HEK293 (cell line): ENCODE results near the gene PIBF1.

Experiments
- GLI4 ChIP-seq: fragments of 450-650 bp; formaldehyde crosslinking; IDR thresholded peaks from 2 replicates; pipeline ENCODE4 v1.5.1; 2016; ENCODE audit warnings: missing biosample characterization, missing genetic modification characterization
- HOXA7 ChIP-seq: sonication (generic); formaldehyde crosslinking; IDR thresholded peaks from 2 replicates; pipeline ENCODE4 v1.8.1; 2022; ENCODE audit warnings: missing genetic modification reagents, borderline replicate concordance
- SCRT1 ChIP-seq: fragments of 450-650 bp; formaldehyde crosslinking; IDR thresholded peaks from 2 replicates; pipeline ENCODE4 v1.5.1; 2016; ENCODE audit warnings: missing biosample characterization, missing genetic modification characterization, borderline replicate concordance
- SP2 ChIP-seq: fragments of 450-650 bp; formaldehyde crosslinking; IDR thresholded peaks from 2 replicates; pipeline ENCODE4 v1.5.1; 2016; ENCODE audit warnings: missing biosample characterization, missing genetic modification characterization
- YY1 ChIP-seq: fragments of 450-650 bp; formaldehyde crosslinking; IDR thresholded peaks from 2 replicates; pipeline ENCODE4 v1.5.1; 2018; ENCODE audit warnings: missing biosample characterization, missing genetic modification characterization
- ZBTB17 ChIP-seq: fragments of 450-650 bp; formaldehyde crosslinking; IDR thresholded peaks from 2 replicates; pipeline ENCODE4 v1.5.1; 2016; ENCODE audit warnings: missing biosample characterization, missing genetic modification characterization
- ZBTB21 ChIP-seq: fragments of 450-650 bp; formaldehyde crosslinking; IDR thresholded peaks from 2 replicates; pipeline ENCODE4 v1.5.1; 2017; ENCODE audit warnings: missing biosample characterization, missing genetic modification characterization
- ZEB2 ChIP-seq: fragments of 450-650 bp; formaldehyde crosslinking; IDR thresholded peaks from 2 replicates; pipeline ENCODE4 v1.5.1; 2016; ENCODE audit warnings: missing biosample characterization, missing genetic modification characterization
- ZNF23 ChIP-seq: fragments of 450-650 bp; formaldehyde crosslinking; IDR thresholded peaks from 2 replicates; pipeline ENCODE4 v1.5.1; 2016; ENCODE audit warnings: missing biosample characterization, missing genetic modification characterization, borderline replicate concordance
- ZNF274 ChIP-seq, 2 experiments: fragments of 200-500 bp in 1 of 2; fragments of 450-650 bp in 1 of 2; sonication (Bioruptor generic) in 1 of 2; formaldehyde crosslinking in 1 of 2; IDR thresholded peaks; 2 replicates each; pipeline versions ENCODE4 v1.5.1 to v1.6.1; 2014 to 2016; ENCODE audit warnings: borderline replicate concordance in 1 of 2, inconsistent platforms in 1 of 2, low read length in 1 of 2, missing biosample characterization in 1 of 2, missing genetic modification characterization in 1 of 2
- ZNF626 ChIP-seq: fragments of 450-650 bp; sonication (Bioruptor Pico); formaldehyde crosslinking; IDR thresholded peaks from 2 replicates; pipeline ENCODE4 v1.5.1; 2018; ENCODE audit warnings: missing biosample characterization, missing genetic modification characterization, inconsistent platforms
- ZNF707 ChIP-seq: fragments of 450-650 bp; formaldehyde crosslinking; IDR thresholded peaks from 2 replicates; pipeline ENCODE4 v1.5.1; 2016; ENCODE audit warnings: missing biosample characterization, missing genetic modification characterization
- TF ChIP-seq, protein P1 (sequence below): fragments of 450-650 bp; formaldehyde crosslinking; IDR thresholded peaks from 2 replicates; pipeline ENCODE4 v1.5.1; 2016; ENCODE audit warnings: missing biosample characterization, missing genetic modification characterization
- TF ChIP-seq, protein P2 (sequence below): fragments of 450-650 bp; formaldehyde crosslinking; IDR thresholded peaks from 2 replicates; pipeline ENCODE4 v1.5.1; 2016; ENCODE audit warnings: missing biosample characterization, missing genetic modification characterization

- no peak for TF ChIP-seq YY1 (tag by site-specific recombination)
- TF ChIP-seq ZNF707 (tag by site-specific recombination), result no peak
- no peak for TF ChIP-seq ZNF274 (IDR thresholded peaks at IDR 0.05; ENCODE audit: low read length)
- no peak for TF ChIP-seq ZNF274 (tag by site-specific recombination; IDR thresholded peaks at IDR 0.05; ENCODE audit: borderline replicate concordance)
- TF ChIP-seq, protein P1, sequence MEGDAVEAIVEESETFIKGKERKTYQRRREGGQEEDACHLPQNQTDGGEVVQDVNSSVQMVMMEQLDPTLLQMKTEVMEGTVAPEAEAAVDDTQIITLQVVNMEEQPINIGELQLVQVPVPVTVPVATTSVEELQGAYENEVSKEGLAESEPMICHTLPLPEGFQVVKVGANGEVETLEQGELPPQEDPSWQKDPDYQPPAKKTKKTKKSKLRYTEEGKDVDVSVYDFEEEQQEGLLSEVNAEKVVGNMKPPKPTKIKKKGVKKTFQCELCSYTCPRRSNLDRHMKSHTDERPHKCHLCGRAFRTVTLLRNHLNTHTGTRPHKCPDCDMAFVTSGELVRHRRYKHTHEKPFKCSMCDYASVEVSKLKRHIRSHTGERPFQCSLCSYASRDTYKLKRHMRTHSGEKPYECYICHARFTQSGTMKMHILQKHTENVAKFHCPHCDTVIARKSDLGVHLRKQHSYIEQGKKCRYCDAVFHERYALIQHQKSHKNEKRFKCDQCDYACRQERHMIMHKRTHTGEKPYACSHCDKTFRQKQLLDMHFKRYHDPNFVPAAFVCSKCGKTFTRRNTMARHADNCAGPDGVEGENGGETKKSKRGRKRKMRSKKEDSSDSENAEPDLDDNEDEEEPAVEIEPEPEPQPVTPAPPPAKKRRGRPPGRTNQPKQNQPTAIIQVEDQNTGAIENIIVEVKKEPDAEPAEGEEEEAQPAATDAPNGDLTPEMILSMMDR, result no peak
- no peak for TF ChIP-seq ZBTB17 (tag by site-specific recombination)
- TF ChIP-seq SP2 (tag by site-specific recombination), result no peak
- TF ChIP-seq ZNF23 (tag by site-specific recombination), result no peak
- no peak for TF ChIP-seq GLI4 (tag by site-specific recombination)
- TF ChIP-seq ZEB2 (tag by site-specific recombination), result no peak
- no peak for TF ChIP-seq ZNF626 (tag by site-specific recombination)
- no peak for TF ChIP-seq SCRT1 (tag by site-specific recombination)
- no peak for TF ChIP-seq HOXA7 (CRISPR knock-in tag)
- TF ChIP-seq, protein P2, sequence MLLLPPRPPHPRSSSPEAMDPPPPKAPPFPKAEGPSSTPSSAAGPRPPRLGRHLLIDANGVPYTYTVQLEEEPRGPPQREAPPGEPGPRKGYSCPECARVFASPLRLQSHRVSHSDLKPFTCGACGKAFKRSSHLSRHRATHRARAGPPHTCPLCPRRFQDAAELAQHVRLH (tag by site-specific recombination), result no peak
- no peak for TF ChIP-seq ZBTB21
Observed at GRCh38 chr13:72931311-72931710, 149.4 kb downstream of the PIBF1 start.
